SK-N-MC (cell line): ENCODE data around the gene RGS7.

ENCODE experiments used
- EZH2 ChIP-seq: fragments of 200-600 bp; sonication (generic); IDR thresholded peaks from one replicate; pipeline ENCODE4 v1.6.1; 2017; ENCODE audit warnings: antibody characterized with exemption
- FOXP2 ChIP-seq: optimal IDR thresholded peaks from 2 replicates; pipeline ENCODE3; 2011; ENCODE audit warnings: mild to moderate bottlenecking, moderate library complexity; ENCODE audit not compliant: insufficient read depth; ENCODE audit errors: extremely low read length, control extremely low read depth
- POLR2AphosphoS5 ChIP-seq: IDR thresholded peaks from 2 replicates; pipeline ENCODE4 v1.6.1; 2012; ENCODE audit warnings: mild to moderate bottlenecking, low read depth, low read length, borderline replicate concordance

- TF ChIP-seq POLR2AphosphoS5 = no peak
- no peak for TF ChIP-seq EZH2
- TF ChIP-seq FOXP2 = no peak
Measured at GRCh38 chr1:240876071-240876470, 480.9 kb downstream of the RGS7 start.
